IMR-90 (cell line): ENCODE data around the gene MEGF10.

Source experiments
- CEBPB ChIP-seq: IDR thresholded peaks from 2 replicates; pipeline ENCODE4 v1.6.1; 2012; ENCODE audit warnings: low read depth, low read length, improper control_type of control experiment
- CTCF ChIP-seq: conservative IDR thresholded peaks from 2 replicates; pipeline ENCODE4 v1.5.1; 2012; ENCODE audit warnings: mild to moderate bottlenecking, low read depth, low read length, improper control_type of control experiment
- FOS ChIP-seq: fragments of 150-350 bp; IDR thresholded peaks from 2 replicates; pipeline ENCODE4 v1.6.1; 2016; ENCODE audit warnings: low read depth, low read length
- MAFK ChIP-seq: IDR thresholded peaks from 2 replicates; pipeline ENCODE4 v1.6.1; 2012; ENCODE audit warnings: low read depth, low read length, improper control_type of control experiment
- MXI1 ChIP-seq: IDR thresholded peaks from 2 replicates; pipeline ENCODE4 v1.6.1; 2012; ENCODE audit warnings: low read depth, mild to moderate bottlenecking, low read length, moderate library complexity, borderline replicate concordance
- POLR2A ChIP-seq: IDR thresholded peaks from 2 replicates; pipeline ENCODE4 v1.6.1; 2012; ENCODE audit warnings: mild to moderate bottlenecking, low read depth, low read length
- RCOR1 ChIP-seq: IDR thresholded peaks from 2 replicates; pipeline ENCODE4 v1.6.1; 2012; ENCODE audit warnings: mild to moderate bottlenecking, low read length, improper control_type of control experiment; ENCODE audit not compliant: insufficient replicate concordance
- RFX5 ChIP-seq: IDR thresholded peaks from 2 replicates; pipeline ENCODE4 v1.8.0; 2012; ENCODE audit warnings: low read depth, mild to moderate bottlenecking, low read length, moderate library complexity
- SMC3 ChIP-seq: fragments of 150-350 bp; IDR thresholded peaks from 2 replicates; pipeline ENCODE4 v1.6.1; 2016; ENCODE audit warnings: low read depth, mild to moderate bottlenecking, antibody characterized with exemption, low read length, moderate library complexity
- USF2 ChIP-seq: fragments of 150-350 bp; IDR thresholded peaks from 2 replicates; pipeline ENCODE4 v1.6.1; 2017; ENCODE audit warnings: mild to moderate bottlenecking, antibody characterized with exemption, low read length, low read depth

- TF ChIP-seq CTCF (no peak), MAFK (no peak), RCOR1 (no peak), CEBPB (no peak), MXI1 (no peak), POLR2A (no peak), SMC3 (no peak), FOS (no peak), RFX5 (no peak), USF2 (no peak)
Observed at GRCh38 chr5:127419683-127420257, 129.2 kb downstream of the MEGF10 start.
